ENCODE results near the gene ANKRD16.

GRCh38 chr10:5921746-5922145 lies 32.1 kb upstream of the ANKRD16 start:
- TF ChIP-seq POLR2A (IDR thresholded peaks at IDR 0.05) (no peak), CTCF (IDR thresholded peaks at IDR 0.05) (no peak), POLR2AphosphoS5 (IDR thresholded peaks at IDR 0.05) (no peak), EP300 (IDR thresholded peaks at IDR 0.05; ENCODE audit: low read depth) (no peak)
